Measurements from ENCODE around the gene TTC3.
A peak's percentile ranks its signal among the peaks of the same experiment; 100 is the strongest.
"Not testable (repeated sequence)": the region's sequence is repeated elsewhere in the genome, so short reads cannot be mapped to it uniquely, and the experiment has no call there.

Gene TTC3

DNA sequence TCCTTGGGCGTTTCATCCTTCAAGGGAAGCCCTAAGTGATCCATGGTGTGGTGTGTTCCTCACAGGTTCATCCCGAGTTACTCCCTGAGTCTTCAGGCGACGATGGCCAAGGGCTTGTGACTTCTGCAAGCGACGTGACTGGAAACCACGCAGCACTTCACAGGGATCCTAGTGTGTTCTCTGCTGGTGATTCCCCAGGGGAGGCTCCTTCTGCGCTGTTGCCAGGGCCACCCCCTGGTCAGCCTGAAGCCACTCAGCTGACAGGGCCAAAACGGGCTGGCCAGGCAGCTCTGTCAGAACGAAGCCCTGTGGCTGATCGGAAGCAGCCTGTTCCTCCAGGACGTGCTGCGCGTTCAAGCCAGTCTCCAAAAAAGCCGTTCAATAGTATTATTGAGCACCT, 122.6 kb downstream of the TTC3 start:
- DNase-seq (ENCODE audit: low spot score) = no peak

GRCh38 chr21:37196847-37197246, 123.8 kb downstream of the TTC3 start:
- no peak for DNase-seq (ENCODE audit: low spot score)

- no peak for DNase-seq (ENCODE audit: low spot score)
Measured at GRCh38 chr21:37197746-37198145, 124.7 kb downstream of the TTC3 start.

- DNase-seq (ENCODE audit: low spot score) = peak; percentile 62
Measured at GRCh38 chr21:37199057-37199924, 126.2 kb downstream of the TTC3 start.

- DNase-seq (ENCODE audit: low spot score) = no peak
Measured at GRCh38 chr21:37200641-37201480, 127.8 kb downstream of the TTC3 start.

GRCh38 chr21:37202221-37203110, 129.4 kb downstream of the TTC3 start:
- DNase-seq (ENCODE audit: low spot score) = no peak

- no peak for DNase-seq (ENCODE audit: low spot score)
Measured at GRCh38 chr21:37204580-37204979, 131.5 kb downstream of the TTC3 start.

DNA sequence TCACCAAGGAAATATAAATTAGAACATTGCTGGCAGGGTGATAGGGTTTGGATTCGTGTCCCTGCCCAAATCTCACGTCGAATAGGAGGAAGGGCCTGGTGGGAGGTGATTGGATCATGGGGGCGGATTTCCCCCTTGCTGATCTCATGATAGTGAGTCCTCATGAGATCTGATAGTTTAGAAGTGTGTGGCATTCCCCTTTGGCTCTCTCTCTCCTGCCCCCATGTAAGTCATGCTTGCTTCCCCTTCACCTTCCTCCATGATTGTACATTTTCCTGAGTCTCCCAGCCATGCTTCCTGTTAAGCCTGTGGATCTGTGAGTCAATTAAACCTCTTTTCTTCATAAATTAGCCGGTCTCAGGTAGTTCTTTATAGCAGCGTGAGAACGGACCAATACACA, 133.4 kb downstream of the TTC3 start:
- no peak for DNase-seq (ENCODE audit: low spot score)

DNA sequence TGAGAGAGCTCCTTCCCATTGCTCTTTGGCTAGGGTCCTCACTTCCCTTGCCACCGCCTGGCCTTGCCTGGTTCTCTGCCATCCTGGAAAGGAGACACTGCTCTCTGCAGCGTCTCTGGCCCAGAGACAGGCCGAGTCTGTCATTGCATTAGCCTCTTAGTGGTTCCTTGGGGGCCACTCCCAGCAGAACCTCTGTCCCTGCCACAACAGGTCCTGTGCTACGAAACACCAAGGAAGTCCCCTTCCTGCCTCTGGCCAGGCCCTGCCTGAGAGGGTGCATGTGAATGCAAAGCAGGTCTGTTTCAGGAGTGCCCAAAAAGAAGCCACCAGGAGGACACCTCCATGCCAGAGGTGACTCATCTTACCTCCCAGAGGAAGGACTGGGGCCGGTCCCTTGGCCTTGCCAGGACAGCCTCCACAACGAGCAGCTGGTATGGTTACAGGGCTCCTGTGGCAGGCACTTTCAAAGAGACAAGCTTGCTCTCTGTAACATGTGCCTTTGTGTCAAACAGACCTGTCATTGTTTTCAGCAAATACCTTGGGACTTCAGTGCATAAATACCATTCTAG, 134.5 kb downstream of the TTC3 start:
- DNase-seq (ENCODE audit: low spot score) = peak; percentile 36

GRCh38 chr21:37208056-37208721, 135.1 kb downstream of the TTC3 start:
- DNase-seq (ENCODE audit: low spot score) = peak; percentile 26

GRCh38 chr21:37208741-37209225, 135.7 kb downstream of the TTC3 start:
- no peak for DNase-seq (ENCODE audit: low spot score)

DNA sequence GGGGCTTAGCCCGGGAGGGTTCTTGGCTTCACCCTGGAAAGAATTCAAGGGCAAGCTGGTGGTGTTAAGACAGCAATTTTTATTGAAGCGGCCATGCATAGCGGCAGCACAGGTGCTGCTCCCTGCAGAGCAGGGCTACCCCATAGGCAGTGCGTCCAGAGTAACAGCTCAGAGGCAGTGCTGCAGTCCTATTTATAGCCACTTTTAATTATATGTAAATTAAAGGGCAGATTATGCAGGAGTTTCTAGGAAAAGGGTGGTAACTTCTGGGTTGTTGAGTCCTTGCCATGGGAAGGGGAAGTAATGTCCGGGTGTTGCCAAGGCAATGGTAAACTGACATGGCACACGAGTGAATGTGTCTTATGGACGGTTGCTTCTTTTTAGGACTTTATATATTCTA, 137.1 kb downstream of the TTC3 start:
- DNase-seq (ENCODE audit: low spot score) = no peak

DNA sequence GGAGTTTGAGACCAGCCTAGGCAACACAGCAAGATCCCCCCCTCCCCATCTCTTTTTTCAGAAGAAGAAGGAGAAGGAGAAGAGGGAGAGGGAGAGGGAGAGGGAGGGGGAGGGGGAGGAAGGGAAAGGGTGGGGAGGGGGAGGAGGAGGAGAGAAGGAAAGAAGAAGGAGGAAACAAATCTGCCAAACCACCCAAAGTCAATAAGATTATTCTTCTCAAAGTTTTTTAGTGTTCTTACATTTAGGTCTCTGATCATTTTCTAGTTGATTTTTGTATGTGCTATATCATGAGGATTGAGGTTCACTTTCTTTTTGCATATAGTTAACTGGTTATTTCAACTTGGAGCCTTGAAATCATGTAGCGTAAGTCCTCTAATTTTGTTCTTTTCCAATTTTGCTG, 137.7 kb downstream of the TTC3 start:
- no peak for DNase-seq (ENCODE audit: low spot score)

GRCh38 chr21:37214952-37215351, 141.9 kb downstream of the TTC3 start:
- DNase-seq (ENCODE audit: low spot score) = no peak

- no peak for DNase-seq (ENCODE audit: low spot score)
Measured at GRCh38 chr21:37219761-37220432, 146.8 kb downstream of the TTC3 start.

GRCh38 chr21:37220433-37220980, 147.5 kb downstream of the TTC3 start:
- peak; percentile 56 for DNase-seq (ENCODE audit: low spot score)

GRCh38 chr21:37220981-37221664, 148.1 kb downstream of the TTC3 start:
- DNase-seq (ENCODE audit: low spot score) = peak; percentile 90

- not testable (repeated sequence) for DNase-seq (ENCODE audit: low spot score)
Measured at GRCh38 chr21:37222248-37222647, 149.2 kb downstream of the TTC3 start.

GRCh38 chr21:37223804-37224345, 150.8 kb downstream of the TTC3 start:
- no peak for DNase-seq (ENCODE audit: low spot score)

All from hepatic stellate cell (primary cell).